ENCODE measurements around the gene IGLL1.
"Not testable (repeated sequence)": the region's sequence is repeated elsewhere in the genome, so short reads cannot be mapped to it uniquely, and the experiment has no call there.

DNA sequence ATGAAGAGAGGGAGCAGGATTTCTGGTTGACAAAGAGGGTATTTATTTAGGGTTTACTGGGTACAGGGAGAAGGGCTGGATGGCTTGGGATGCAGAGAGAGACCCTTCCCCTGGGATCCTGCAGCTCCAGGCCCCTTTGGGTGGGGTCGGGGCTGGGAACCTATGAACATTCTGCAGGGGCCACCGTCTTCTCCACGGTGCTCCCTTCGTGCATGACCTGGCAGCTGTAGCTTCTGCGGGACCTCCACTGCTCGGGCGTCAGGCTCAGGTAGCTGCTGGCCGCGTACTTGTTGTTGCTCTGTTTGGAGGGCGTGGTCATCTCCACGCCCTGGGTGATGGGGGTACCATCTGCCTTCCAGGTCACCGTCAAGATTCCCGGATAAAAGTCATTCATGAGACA, 7.0 kb downstream of the IGLL1 start:
- TF ChIP-seq, protein P1, sequence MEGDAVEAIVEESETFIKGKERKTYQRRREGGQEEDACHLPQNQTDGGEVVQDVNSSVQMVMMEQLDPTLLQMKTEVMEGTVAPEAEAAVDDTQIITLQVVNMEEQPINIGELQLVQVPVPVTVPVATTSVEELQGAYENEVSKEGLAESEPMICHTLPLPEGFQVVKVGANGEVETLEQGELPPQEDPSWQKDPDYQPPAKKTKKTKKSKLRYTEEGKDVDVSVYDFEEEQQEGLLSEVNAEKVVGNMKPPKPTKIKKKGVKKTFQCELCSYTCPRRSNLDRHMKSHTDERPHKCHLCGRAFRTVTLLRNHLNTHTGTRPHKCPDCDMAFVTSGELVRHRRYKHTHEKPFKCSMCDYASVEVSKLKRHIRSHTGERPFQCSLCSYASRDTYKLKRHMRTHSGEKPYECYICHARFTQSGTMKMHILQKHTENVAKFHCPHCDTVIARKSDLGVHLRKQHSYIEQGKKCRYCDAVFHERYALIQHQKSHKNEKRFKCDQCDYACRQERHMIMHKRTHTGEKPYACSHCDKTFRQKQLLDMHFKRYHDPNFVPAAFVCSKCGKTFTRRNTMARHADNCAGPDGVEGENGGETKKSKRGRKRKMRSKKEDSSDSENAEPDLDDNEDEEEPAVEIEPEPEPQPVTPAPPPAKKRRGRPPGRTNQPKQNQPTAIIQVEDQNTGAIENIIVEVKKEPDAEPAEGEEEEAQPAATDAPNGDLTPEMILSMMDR (IDR thresholded peaks at IDR 0.05) = not testable (repeated sequence)
- TF ChIP-seq, protein P2, sequence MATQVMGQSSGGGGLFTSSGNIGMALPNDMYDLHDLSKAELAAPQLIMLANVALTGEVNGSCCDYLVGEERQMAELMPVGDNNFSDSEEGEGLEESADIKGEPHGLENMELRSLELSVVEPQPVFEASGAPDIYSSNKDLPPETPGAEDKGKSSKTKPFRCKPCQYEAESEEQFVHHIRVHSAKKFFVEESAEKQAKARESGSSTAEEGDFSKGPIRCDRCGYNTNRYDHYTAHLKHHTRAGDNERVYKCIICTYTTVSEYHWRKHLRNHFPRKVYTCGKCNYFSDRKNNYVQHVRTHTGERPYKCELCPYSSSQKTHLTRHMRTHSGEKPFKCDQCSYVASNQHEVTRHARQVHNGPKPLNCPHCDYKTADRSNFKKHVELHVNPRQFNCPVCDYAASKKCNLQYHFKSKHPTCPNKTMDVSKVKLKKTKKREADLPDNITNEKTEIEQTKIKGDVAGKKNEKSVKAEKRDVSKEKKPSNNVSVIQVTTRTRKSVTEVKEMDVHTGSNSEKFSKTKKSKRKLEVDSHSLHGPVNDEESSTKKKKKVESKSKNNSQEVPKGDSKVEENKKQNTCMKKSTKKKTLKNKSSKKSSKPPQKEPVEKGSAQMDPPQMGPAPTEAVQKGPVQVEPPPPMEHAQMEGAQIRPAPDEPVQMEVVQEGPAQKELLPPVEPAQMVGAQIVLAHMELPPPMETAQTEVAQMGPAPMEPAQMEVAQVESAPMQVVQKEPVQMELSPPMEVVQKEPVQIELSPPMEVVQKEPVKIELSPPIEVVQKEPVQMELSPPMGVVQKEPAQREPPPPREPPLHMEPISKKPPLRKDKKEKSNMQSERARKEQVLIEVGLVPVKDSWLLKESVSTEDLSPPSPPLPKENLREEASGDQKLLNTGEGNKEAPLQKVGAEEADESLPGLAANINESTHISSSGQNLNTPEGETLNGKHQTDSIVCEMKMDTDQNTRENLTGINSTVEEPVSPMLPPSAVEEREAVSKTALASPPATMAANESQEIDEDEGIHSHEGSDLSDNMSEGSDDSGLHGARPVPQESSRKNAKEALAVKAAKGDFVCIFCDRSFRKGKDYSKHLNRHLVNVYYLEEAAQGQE (IDR thresholded peaks at IDR 0.05; ENCODE audit: insufficient read depth in 1 of 2, low read depth in 2 of 2, low read length in 1 of 2) = not testable (repeated sequence)

Data from Panc1 (cell line).